Activated T-helper 2 cell treated with anti-CD3 and anti-CD28 coated beads, Interferon-gamma antibody, Interleukin-2, Interleukin-4, amounts not matched to agents 10 μg/mL and 5 μg/mL and 100 μg/mL, durations not matched to agents 14 hours and 24 hours and 36 hours (primary cell): ENCODE data around the gene USP15. TPM values are rescaled to one million over a fixed set of nuclear protein-coding genes. Genes with fewer than 3 reads are reported as not detected.
"Not testable (repeated sequence)": the region's sequence is repeated elsewhere in the genome, so short reads cannot be mapped to it uniquely, and the experiment has no call there.

Experiments used
- DNase-seq: peaks from one replicate; pipeline ENCODE4 v3.0.0; 2021; ENCODE audit warnings: low spot score
- H3K27ac Mint-ChIP-seq: one replicate; pipeline ENCODE4 v1.8.0; 2021; ENCODE audit warnings: mixed read lengths
- H3K27me3 Mint-ChIP-seq: one replicate; pipeline ENCODE4 v1.8.0; 2021; ENCODE audit warnings: low read depth, mixed read lengths
- H3K36me3 Mint-ChIP-seq: one replicate; pipeline ENCODE4 v1.8.0; 2021; ENCODE audit warnings: low read depth, mixed read lengths
- H3K4me1 Mint-ChIP-seq: one replicate; pipeline ENCODE4 v1.8.0; 2021; ENCODE audit warnings: low read depth, mixed read lengths
- H3K4me3 Mint-ChIP-seq: one replicate; pipeline ENCODE4 v1.8.0; 2021; ENCODE audit warnings: low read depth, mild to moderate bottlenecking, moderate library complexity, mixed read lengths
- H3K9me3 Mint-ChIP-seq: one replicate; pipeline ENCODE4 v1.8.0; 2021; ENCODE audit warnings: mixed read lengths
- intact Hi-C: fragments of 100-400 bp; cut with micrococcal nuclease; formaldehyde crosslinking; loops from one replicate; pipeline ENCODE4 v1.15.1; 2023
- total RNA-seq: library from RNA; stranded (reverse); gene quantifications from 2 replicates; pipeline ENCODE4 v1.2.3, GENCODE V29; 2022

Gene USP15
- total RNA-seq, 1 donor from 2014 or later = 82.4 TPM

GRCh38 chr12:62319058-62319457, 58.9 kb downstream of the USP15 start:
- Mint-ChIP-seq H3K9me3 (peaks cover 10% of the 10 kb centered on the region), H3K36me3 (peaks cover 63% of the 10 kb centered on the region), H3K27me3 (no peaks in the 10 kb centered on the region), H3K4me3 (no peak overlapping the region), H3K4me1 (peaks cover 28% of the 10 kb centered on the region), H3K27ac (no peak overlapping the region)
- DNase-seq = no peak
- intact Hi-C loops = no loop called here

- H3K4me1 Mint-ChIP-seq = peaks cover 28% of the 10 kb centered on the region
- H3K4me3 Mint-ChIP-seq = no peak overlapping the region
- no peak for DNase-seq
- no peak overlapping the region for H3K27ac Mint-ChIP-seq
- intact Hi-C loops = no loop called here
- peaks cover 10% of the 10 kb centered on the region for H3K9me3 Mint-ChIP-seq
- peaks cover 63% of the 10 kb centered on the region for H3K36me3 Mint-ChIP-seq
- no peaks in the 10 kb centered on the region for H3K27me3 Mint-ChIP-seq
Observed at GRCh38 chr12:62320054-62320453, 59.9 kb downstream of the USP15 start.

DNA sequence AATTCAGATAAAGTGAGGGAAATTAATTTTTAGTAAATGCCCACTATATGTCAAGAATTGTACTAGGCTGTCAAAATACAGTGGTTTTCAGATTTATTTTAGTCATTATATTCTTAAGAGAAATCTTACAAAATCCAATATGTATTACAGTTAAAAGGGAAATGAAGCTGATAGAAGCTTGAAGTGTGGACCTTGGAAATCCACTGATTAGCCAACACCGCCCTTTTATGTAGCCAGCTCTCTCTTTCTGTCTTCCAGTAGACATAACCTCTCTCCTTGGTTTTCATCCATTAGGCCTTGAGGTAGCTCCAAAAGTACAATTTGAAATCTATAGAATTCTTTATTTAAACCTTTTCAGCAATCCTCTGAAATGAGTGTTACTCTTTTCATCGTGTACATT, 63.2 kb downstream of the USP15 start:
- no peak for DNase-seq
- H3K9me3 Mint-ChIP-seq = peaks cover 6% of the 10 kb centered on the region
- no peak overlapping the region for H3K4me3 Mint-ChIP-seq
- intact Hi-C loops = no loop called here
- peaks cover 56% of the 10 kb centered on the region for H3K36me3 Mint-ChIP-seq
- H3K4me1 Mint-ChIP-seq = peaks cover 20% of the 10 kb centered on the region
- H3K27ac Mint-ChIP-seq = no peak overlapping the region
- H3K27me3 Mint-ChIP-seq = no peaks in the 10 kb centered on the region

DNA sequence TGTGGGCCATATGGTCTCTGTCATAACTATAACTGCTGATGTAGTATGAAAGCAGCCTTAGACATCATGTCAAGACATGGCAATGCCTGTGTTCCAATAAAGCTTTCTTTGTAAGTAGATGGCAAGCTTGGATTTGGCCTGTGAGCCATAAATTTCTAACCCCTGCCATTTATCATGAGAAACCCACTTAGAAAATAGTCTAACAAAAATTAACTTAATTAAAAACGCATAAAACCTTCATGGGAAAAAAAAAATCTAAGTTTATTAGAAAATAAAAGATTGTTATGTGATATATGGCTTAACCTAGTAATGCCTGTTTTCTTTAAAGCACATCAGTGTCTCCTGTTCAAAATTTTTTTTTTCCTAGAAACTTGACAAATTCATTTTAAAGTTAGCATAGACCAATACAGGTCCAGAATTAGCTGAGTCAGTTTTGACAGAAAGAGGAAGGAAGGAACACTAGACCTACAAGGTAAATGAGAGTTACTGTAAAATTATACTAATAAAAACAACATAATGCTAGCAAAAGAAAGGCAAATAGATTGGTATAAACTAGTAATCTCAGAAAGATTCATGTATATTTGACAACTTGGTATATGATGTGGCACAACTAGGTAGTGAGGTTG, 68.2 kb downstream of the USP15 start:
- Mint-ChIP-seq H3K9me3 (no peaks in the 10 kb centered on the region), H3K27me3 (no peaks in the 10 kb centered on the region), H3K27ac (no peak overlapping the region), H3K36me3 (peaks cover 51% of the 10 kb centered on the region), H3K4me3 (no peak overlapping the region), H3K4me1 (peaks cover 10% of the 10 kb centered on the region)
- intact Hi-C loops = no loop called here
- no peak for DNase-seq

GRCh38 chr12:62331306-62331705, 71.1 kb downstream of the USP15 start:
- Mint-ChIP-seq H3K27ac (no peak overlapping the region), H3K36me3 (peaks cover 61% of the 10 kb centered on the region), H3K4me1 (peaks cover 11% of the 10 kb centered on the region), H3K9me3 (no peaks in the 10 kb centered on the region), H3K27me3 (no peaks in the 10 kb centered on the region), H3K4me3 (no peak overlapping the region)
- intact Hi-C loops = no loop called here
- DNase-seq = no peak

- Mint-ChIP-seq H3K4me1 (peaks cover 11% of the 10 kb centered on the region), H3K27ac (no peak overlapping the region), H3K27me3 (no peaks in the 10 kb centered on the region), H3K36me3 (peaks cover 71% of the 10 kb centered on the region), H3K9me3 (peaks cover 6% of the 10 kb centered on the region), H3K4me3 (no peak overlapping the region)
- intact Hi-C loops = no loop called here
- no peak for DNase-seq
Observed at GRCh38 chr12:62332598-62332997, 72.4 kb downstream of the USP15 start.

GRCh38 chr12:62335057-62335456, 74.9 kb downstream of the USP15 start:
- no peak for DNase-seq
- H3K9me3 Mint-ChIP-seq = peaks cover 25% of the 10 kb centered on the region
- peaks cover 8% of the 10 kb centered on the region for H3K4me1 Mint-ChIP-seq
- H3K4me3 Mint-ChIP-seq = no peak overlapping the region
- no peak overlapping the region for H3K27ac Mint-ChIP-seq
- intact Hi-C loops = no loop called here
- H3K27me3 Mint-ChIP-seq = no peaks in the 10 kb centered on the region
- H3K36me3 Mint-ChIP-seq = peaks cover 80% of the 10 kb centered on the region

- no peak overlapping the region for H3K4me3 Mint-ChIP-seq
- H3K36me3 Mint-ChIP-seq = peaks cover 82% of the 10 kb centered on the region
- intact Hi-C loops = no loop called here
- peaks cover 13% of the 10 kb centered on the region for H3K4me1 Mint-ChIP-seq
- DNase-seq = no peak
- peaks cover 32% of the 10 kb centered on the region for H3K9me3 Mint-ChIP-seq
- no peak overlapping the region for H3K27ac Mint-ChIP-seq
- no peaks in the 10 kb centered on the region for H3K27me3 Mint-ChIP-seq
Observed at GRCh38 chr12:62335796-62336195, 75.6 kb downstream of the USP15 start.

GRCh38 chr12:62337643-62338042, 77.4 kb downstream of the USP15 start:
- Mint-ChIP-seq H3K36me3 (peaks cover 86% of the 10 kb centered on the region), H3K9me3 (peaks cover 36% of the 10 kb centered on the region), H3K4me1 (peaks cover 16% of the 10 kb centered on the region)
- H3K27ac Mint-ChIP-seq, H3K27me3 Mint-ChIP-seq, DNase-seq, H3K4me3 Mint-ChIP-seq, intact Hi-C loops: not testable (repeated sequence)

DNA sequence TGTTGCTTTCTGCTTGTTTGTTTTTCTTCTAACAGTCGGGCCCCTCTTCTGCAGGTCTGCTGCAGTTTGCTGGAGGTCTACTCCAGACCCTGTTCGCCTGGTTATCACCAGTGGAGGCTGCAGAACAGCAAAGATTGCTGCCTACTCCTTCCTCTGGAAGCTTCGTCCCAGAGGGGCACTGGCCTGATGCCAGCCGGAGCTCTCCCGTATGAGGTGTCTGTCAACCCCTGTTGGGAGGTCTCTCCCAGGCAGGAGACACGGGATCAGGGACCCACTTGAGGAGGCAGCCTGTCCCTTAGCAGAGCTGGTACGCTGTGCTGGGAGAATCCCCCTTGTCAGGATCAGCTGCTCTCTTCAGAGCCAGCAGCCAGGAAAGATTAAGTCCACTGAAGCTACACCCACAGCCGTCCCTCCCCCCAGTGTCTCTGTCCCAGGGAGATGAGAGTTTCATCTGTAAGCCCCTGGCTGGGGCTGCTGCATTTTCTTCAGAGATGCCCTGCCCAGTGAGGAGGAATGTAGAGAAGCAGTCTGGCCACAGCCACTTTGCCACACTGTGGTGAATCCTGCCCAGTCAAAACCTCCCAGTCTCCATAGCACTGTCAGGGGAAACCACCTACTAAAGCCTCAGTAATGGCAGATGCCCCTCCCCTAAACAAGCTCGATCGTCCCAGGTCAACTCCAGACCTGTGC, 82.6 kb downstream of the USP15 start:
- DNase-seq, H3K27me3 Mint-ChIP-seq, H3K4me3 Mint-ChIP-seq, intact Hi-C loops, H3K27ac Mint-ChIP-seq: not testable (repeated sequence)
- Mint-ChIP-seq H3K36me3 (peaks cover 90% of the 10 kb centered on the region), H3K9me3 (peaks cover 45% of the 10 kb centered on the region), H3K4me1 (peaks cover 20% of the 10 kb centered on the region)

DNA sequence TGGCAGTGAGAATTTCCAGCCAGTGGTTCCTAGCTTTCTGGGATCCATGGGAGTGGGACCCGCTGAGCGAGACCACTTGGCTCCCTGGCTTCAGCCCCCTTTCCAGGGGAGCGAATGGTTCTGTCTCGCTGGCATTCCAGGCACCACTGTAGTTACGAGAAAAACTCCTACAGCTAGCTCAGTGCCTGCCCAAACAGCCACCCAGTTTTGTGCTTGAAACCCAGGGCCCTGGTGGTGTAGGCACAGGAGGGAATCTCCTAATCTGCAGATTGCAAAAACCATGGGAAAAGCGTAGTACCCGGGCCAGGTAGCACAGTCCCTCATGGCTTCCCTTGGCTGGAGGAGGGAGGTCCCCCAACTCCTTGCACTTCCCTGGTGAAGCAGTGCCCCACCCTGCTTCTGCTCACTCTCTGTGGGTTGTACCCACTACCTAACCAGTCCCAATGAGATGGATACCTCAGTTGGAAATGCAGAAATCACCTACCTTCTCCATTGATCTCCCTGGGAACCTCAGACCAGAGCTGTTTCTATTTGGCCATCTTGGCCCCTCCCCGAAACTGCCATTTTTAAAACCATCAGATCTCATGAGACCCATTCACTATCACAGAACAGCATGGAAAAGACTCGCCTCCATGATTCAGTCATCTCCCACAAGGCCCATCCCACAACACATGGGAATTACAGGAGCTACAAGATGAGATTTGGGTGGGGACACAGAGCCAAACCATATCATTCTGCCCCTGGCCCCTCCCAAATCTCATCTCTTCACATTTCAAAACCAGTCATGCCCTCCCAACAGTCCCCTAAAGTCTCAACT, 83.3 kb downstream of the USP15 start:
- intact Hi-C loops, H3K27me3 Mint-ChIP-seq, H3K4me3 Mint-ChIP-seq, H3K27ac Mint-ChIP-seq, DNase-seq: not testable (repeated sequence)
- Mint-ChIP-seq H3K9me3 (peaks cover 38% of the 10 kb centered on the region), H3K36me3 (peaks cover 82% of the 10 kb centered on the region), H3K4me1 (peaks cover 20% of the 10 kb centered on the region)

DNA sequence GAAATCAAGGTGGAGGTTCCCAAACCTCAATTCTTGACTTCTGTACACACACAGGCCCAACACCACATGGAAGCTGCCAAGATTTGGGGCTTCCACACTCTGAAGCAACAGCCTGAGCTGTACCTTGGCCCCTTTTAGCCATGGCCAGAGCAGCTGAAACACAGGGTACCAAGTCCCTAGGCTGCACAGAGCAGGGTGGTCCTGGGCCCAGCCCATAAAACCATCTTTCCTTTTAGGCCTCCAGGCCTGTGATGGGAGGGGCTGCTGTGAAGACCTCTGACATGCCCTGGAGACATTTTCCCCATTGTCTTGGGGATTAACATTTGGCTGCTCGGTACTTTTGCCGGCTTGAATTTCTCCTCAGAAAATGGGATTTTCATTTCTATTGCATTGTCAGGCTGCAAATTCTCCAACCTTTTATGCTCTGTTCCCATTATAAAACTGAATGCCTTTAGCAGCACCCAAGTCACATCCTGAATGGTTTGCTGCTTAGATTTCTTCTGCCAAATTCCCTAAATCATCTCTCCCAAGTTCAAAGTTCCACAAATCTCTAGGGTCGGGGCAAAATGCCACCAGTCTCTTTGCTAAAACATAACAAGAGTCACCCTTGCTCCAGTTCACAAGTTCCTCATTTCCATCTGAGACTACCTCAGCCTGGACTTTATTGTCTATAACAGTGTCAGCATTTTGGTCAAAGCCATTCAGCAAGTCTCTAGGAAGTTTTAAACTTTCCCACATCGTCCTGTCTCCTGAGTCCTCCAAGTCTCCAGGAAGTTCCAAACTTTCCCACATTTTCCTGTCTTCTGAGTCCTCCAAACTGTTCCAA, 84.7 kb downstream of the USP15 start:
- peaks cover 29% of the 10 kb centered on the region for H3K9me3 Mint-ChIP-seq
- peaks cover 73% of the 10 kb centered on the region for H3K36me3 Mint-ChIP-seq
- H3K27me3 Mint-ChIP-seq, DNase-seq, H3K4me3 Mint-ChIP-seq: not testable (repeated sequence)
- peaks cover 20% of the 10 kb centered on the region for H3K4me1 Mint-ChIP-seq
- peak overlapping the region; percentile 41 for H3K27ac Mint-ChIP-seq
- intact Hi-C loops = loop anchor here (5.0 kb wide), 2 partner anchors 43 to 83 kb away; partner anchors contain the start of gene USP15
